HepG2 (cell line): Measurements from ENCODE around the gene DNMT3L.

Source experiments
- HNRNPK ChIP-seq: fragments of 200-400 bp; formaldehyde crosslinking; IDR thresholded peaks from 2 replicates; pipeline ENCODE4 v1.6.1; 2018; ENCODE audit warnings: low read length, low read depth, moderate library complexity, mild to moderate bottlenecking; ENCODE audit not compliant: poor library complexity, severe bottlenecking
- LCORL ChIP-seq, 2 experiments: fragments of 450-650 bp in 1 of 2; sonication (generic) in 1 of 2; formaldehyde crosslinking in 1 of 2; IDR thresholded peaks; 2 replicates each; pipeline versions ENCODE4 v1.5.0 to v1.6.1; 2017 to 2020; ENCODE audit warnings: antibody characterized with exemption in 1 of 2, missing genetic modification reagents in 1 of 2
- POGK ChIP-seq: sonication (generic); formaldehyde crosslinking; conservative IDR thresholded peaks from 2 replicates; pipeline ENCODE4 v1.8.0; 2022; ENCODE audit warnings: mild to moderate bottlenecking, moderate library complexity, missing genetic modification reagents
- SMAD9 ChIP-seq: sonication (generic); formaldehyde crosslinking; IDR thresholded peaks from 2 replicates; pipeline ENCODE4 v1.5.1; 2020; ENCODE audit warnings: mild to moderate bottlenecking, missing genetic modification reagents
- TCF7L2 ChIP-seq: IDR thresholded peaks from 2 replicates; pipeline ENCODE4 v1.6.1; 2011; ENCODE audit warnings: mild to moderate bottlenecking, low read depth, low read length, moderate library complexity
- YY1 ChIP-seq: IDR thresholded peaks from 2 replicates; pipeline ENCODE4 v1.6.1; 2011; ENCODE audit warnings: low read length, low read depth, moderate library complexity, mild to moderate bottlenecking; ENCODE audit not compliant: insufficient read depth, insufficient replicate concordance
- ZNF274 ChIP-seq: sonication (generic); formaldehyde crosslinking; IDR thresholded peaks from 2 replicates; pipeline ENCODE4 v1.5.1; 2020; ENCODE audit warnings: mild to moderate bottlenecking, missing genetic modification reagents
- ZNF572 ChIP-seq: sonication (generic); formaldehyde crosslinking; IDR thresholded peaks from 2 replicates; pipeline ENCODE4 v1.5.1; 2020; ENCODE audit warnings: mild to moderate bottlenecking, missing genetic modification reagents
- ZNF639 ChIP-seq: conservative IDR thresholded peaks from 2 replicates; pipeline ENCODE4 v1.6.1; 2018; ENCODE audit warnings: missing genetic modification reagents
- ZNF7 ChIP-seq: IDR thresholded peaks from 2 replicates; pipeline ENCODE4 v1.6.1; 2016; ENCODE audit warnings: missing biosample characterization, missing genetic modification reagents
- TF ChIP-seq, protein P1 (sequence below): IDR thresholded peaks from 2 replicates; pipeline ENCODE4 v1.6.1; 2016; ENCODE audit warnings: missing genetic modification reagents, missing compliant biosample characterization

DNA sequence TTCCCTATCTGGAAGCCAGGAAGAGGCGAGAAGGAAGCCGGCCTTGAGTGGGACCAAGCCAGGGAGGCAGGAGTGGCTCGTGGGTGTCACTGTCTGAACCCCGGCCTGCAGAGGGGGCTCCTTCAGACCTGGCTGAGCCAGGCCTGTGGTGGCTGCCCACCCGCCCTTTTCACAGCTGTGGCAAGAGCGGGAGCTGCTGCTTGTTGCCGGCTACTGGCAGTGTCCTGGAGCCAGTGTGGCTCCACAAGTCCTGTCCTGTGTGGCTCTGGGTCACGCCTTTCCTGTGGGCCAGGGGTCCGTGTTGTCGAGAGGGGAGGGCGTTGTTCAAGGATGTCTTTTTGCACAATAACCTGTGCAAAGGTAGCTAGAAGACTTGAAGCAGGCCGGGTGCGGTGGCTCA, 39.4 kb upstream of the DNMT3L start:
- TF ChIP-seq ZNF572 (no peak), ZNF639 (CRISPR knock-in tag) (no peak), ZNF274 (CRISPR knock-in tag) (no peak), LCORL (IDR thresholded peaks at IDR 0.05) (no peak), LCORL (CRISPR knock-in tag; IDR thresholded peaks at IDR 0.05) (no peak), YY1 (no peak), TCF7L2 (no peak), HNRNPK (no peak), POGK (no peak), SMAD9 (CRISPR knock-in tag) (no peak), ZNF7 (CRISPR knock-in tag) (no peak)
- TF ChIP-seq, protein P1, sequence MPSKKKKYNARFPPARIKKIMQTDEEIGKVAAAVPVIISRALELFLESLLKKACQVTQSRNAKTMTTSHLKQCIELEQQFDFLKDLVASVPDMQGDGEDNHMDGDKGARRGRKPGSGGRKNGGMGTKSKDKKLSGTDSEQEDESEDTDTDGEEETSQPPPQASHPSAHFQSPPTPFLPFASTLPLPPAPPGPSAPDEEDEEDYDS (CRISPR knock-in tag), result no peak
